DOHH2 (cell line): Measurements from ENCODE around the gene CAB39L.

Source experiments
- H3F3A ChIP-seq: fragments of 200-600 bp; sonication (generic), shearing (Covaris generic); 2 replicates; pipeline ENCODE4 v1.6.0; 2016; ENCODE audit warnings: antibody characterized with exemption, mild to moderate bottlenecking; ENCODE audit not compliant: control insufficient read depth, insufficient read depth
- H3K27ac ChIP-seq: fragments of 200-600 bp; sonication (generic); 2 replicates; pipeline ENCODE4 v1.5.1; 2014; ENCODE audit warnings: low read depth, mild to moderate bottlenecking, low read length, moderate library complexity
- H3K27me3 ChIP-seq: fragments of 200-600 bp; sonication (generic); 2 replicates; pipeline ENCODE4 v1.6.1; 2014; ENCODE audit warnings: mild to moderate bottlenecking, low read length, mixed read lengths; ENCODE audit not compliant: control insufficient read depth
- H3K36me3 ChIP-seq: fragments of 200-600 bp; sonication (generic); 2 replicates; pipeline ENCODE4 v1.6.1; 2014; ENCODE audit warnings: mild to moderate bottlenecking, low read length, moderate library complexity, mixed read lengths; ENCODE audit not compliant: control insufficient read depth
- H3K4me1 ChIP-seq: fragments of 200-600 bp; sonication (generic); 2 replicates; pipeline ENCODE4 v1.6.1; 2014; ENCODE audit warnings: mild to moderate bottlenecking, low read length, mixed read lengths; ENCODE audit not compliant: control insufficient read depth
- H3K4me2 ChIP-seq: fragments of 200-600 bp; sonication (generic); 2 replicates; pipeline ENCODE4 v1.6.0; 2014; ENCODE audit warnings: mild to moderate bottlenecking, low read length, moderate library complexity
- H3K4me3 ChIP-seq: fragments of 200-600 bp; sonication (generic); 2 replicates; pipeline ENCODE4 v1.5.1; 2014; ENCODE audit warnings: mild to moderate bottlenecking, low read length, mixed read lengths
- H3K79me2 ChIP-seq: fragments of 200-600 bp; sonication (generic); 2 replicates; pipeline ENCODE4 v1.6.1; 2014; ENCODE audit warnings: mild to moderate bottlenecking, low read length, mixed read lengths; ENCODE audit not compliant: control insufficient read depth
- H3K9me2 ChIP-seq: fragments of 200-600 bp; sonication (generic); replicated peaks from 2 replicates; pipeline ENCODE4 v1.6.1; 2014; ENCODE audit warnings: mild to moderate bottlenecking, low read length, mixed read lengths; ENCODE audit not compliant: control insufficient read depth
- H3K9me3 ChIP-seq: fragments of 200-600 bp; sonication (generic); 2 replicates; pipeline ENCODE4 v1.6.1; 2014; ENCODE audit warnings: antibody characterized with exemption, low read length, mixed read lengths; ENCODE audit not compliant: control insufficient read depth, insufficient read depth
- H4K20me1 ChIP-seq: fragments of 200-600 bp; sonication (generic); 2 replicates; pipeline ENCODE4 v1.6.0; 2014; ENCODE audit warnings: low read depth, mild to moderate bottlenecking, antibody characterized with exemption, low read length, moderate library complexity; ENCODE audit not compliant: control insufficient read depth, insufficient read depth
- EZH2phosphoT487 ChIP-seq: fragments of 200-600 bp; sonication (generic); IDR thresholded peaks from 2 replicates; pipeline ENCODE4 v1.6.1; 2017; ENCODE audit warnings: borderline replicate concordance, mild to moderate bottlenecking, antibody characterized with exemption, low read length, moderate library complexity, mixed read lengths
- TF ChIP-seq, protein P1 (sequence below): fragments of 200-600 bp; sonication (generic); IDR thresholded peaks from one replicate; pipeline ENCODE4 v1.5.1; 2014; ENCODE audit warnings: antibody characterized with exemption, mild to moderate bottlenecking, low read depth, low read length; ENCODE audit not compliant: poor library complexity, severe bottlenecking

Gene CAB39L

GRCh38 chr13:49411353-49411752 is 32.5 kb downstream of the CAB39L start:
- Histone ChIP-seq H3F3A (0 out of 2 replicates have a peak, but pooled peaks cover 2% of the 10 kb centered on the region), H3K27ac (no peak overlapping the region), H3K27me3 (no peaks in the 10 kb centered on the region), H3K4me3 (no peak overlapping the region), H4K20me1 (no peaks in the 10 kb centered on the region), H3K36me3 (no peaks in the 10 kb centered on the region), H3K4me1 (peaks cover 4% of the 10 kb centered on the region; the same call in 1 of the 2 replicates), H3K4me2 (no peak overlapping the region), H3K79me2 (no peaks in the 10 kb centered on the region), H3K9me3 (no peaks in the 10 kb centered on the region), H3K9me2 (no peaks in the 10 kb centered on the region)
- no peak for TF ChIP-seq EZH2phosphoT487
- TF ChIP-seq, protein P1, sequence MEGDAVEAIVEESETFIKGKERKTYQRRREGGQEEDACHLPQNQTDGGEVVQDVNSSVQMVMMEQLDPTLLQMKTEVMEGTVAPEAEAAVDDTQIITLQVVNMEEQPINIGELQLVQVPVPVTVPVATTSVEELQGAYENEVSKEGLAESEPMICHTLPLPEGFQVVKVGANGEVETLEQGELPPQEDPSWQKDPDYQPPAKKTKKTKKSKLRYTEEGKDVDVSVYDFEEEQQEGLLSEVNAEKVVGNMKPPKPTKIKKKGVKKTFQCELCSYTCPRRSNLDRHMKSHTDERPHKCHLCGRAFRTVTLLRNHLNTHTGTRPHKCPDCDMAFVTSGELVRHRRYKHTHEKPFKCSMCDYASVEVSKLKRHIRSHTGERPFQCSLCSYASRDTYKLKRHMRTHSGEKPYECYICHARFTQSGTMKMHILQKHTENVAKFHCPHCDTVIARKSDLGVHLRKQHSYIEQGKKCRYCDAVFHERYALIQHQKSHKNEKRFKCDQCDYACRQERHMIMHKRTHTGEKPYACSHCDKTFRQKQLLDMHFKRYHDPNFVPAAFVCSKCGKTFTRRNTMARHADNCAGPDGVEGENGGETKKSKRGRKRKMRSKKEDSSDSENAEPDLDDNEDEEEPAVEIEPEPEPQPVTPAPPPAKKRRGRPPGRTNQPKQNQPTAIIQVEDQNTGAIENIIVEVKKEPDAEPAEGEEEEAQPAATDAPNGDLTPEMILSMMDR, result no peak

DNA sequence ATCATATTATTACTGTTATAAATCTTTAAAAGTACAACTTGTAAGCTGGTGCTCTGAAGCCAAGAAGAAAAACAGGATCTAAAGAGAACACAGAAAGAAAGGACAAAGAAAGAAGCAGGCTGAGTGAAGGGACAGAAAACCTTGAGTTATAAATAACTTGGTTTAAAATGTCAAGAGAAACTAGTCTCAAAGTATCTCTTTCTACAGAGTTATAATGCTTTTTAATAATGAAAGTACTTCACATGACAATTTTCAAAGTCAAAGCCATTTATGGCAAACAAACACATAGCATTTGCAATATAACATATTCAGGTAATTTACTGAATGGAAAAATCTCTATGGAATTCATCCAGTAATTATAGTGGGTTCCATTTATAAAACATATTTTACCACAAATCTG is 33.4 kb downstream of the CAB39L start:
- Histone ChIP-seq H3K27me3 (no peaks in the 10 kb centered on the region), H3K79me2 (no peaks in the 10 kb centered on the region)
- TF ChIP-seq EZH2phosphoT487, result no peak
- TF ChIP-seq, protein P1, result no peak

GRCh38 chr13:49410006-49410405 is 33.9 kb downstream of the CAB39L start:
- no peaks in the 10 kb centered on the region for H3K36me3 ChIP-seq
- no peaks in the 10 kb centered on the region for H3K4me1 ChIP-seq
- no peaks in the 10 kb centered on the region for H4K20me1 ChIP-seq
- H3K79me2 ChIP-seq, result no peaks in the 10 kb centered on the region
- H3K4me3 ChIP-seq, result no peak overlapping the region
- H3K9me2 ChIP-seq, result no peaks in the 10 kb centered on the region
- H3K27me3 ChIP-seq, result no peaks in the 10 kb centered on the region
- no peak overlapping the region for H3K4me2 ChIP-seq
- TF ChIP-seq, protein P1, result no peak
- no peak for TF ChIP-seq EZH2phosphoT487
- no peak overlapping the region for H3K27ac ChIP-seq
- peaks cover 1% of the 10 kb centered on the region; the same call in 1 of the 2 replicates for H3K9me3 ChIP-seq
- H3F3A ChIP-seq, result 0 out of 2 replicates have a peak, but pooled peaks cover 2% of the 10 kb centered on the region

More for the DNA sequence above, 33.4 kb downstream of the CAB39L start:
- no peaks in the 10 kb centered on the region for H3K9me2 ChIP-seq
- H3K9me3 ChIP-seq, result no peaks in the 10 kb centered on the region
- no peaks in the 10 kb centered on the region for H3K36me3 ChIP-seq
- H4K20me1 ChIP-seq, result no peaks in the 10 kb centered on the region
- 0 out of 2 replicates have a peak, but pooled peaks cover 2% of the 10 kb centered on the region for H3F3A ChIP-seq
- no peak overlapping the region for H3K4me2 ChIP-seq
- H3K4me3 ChIP-seq, result no peak overlapping the region
- H3K4me1 ChIP-seq, result no peaks in the 10 kb centered on the region
- H3K27ac ChIP-seq, result no peak overlapping the region

DNA sequence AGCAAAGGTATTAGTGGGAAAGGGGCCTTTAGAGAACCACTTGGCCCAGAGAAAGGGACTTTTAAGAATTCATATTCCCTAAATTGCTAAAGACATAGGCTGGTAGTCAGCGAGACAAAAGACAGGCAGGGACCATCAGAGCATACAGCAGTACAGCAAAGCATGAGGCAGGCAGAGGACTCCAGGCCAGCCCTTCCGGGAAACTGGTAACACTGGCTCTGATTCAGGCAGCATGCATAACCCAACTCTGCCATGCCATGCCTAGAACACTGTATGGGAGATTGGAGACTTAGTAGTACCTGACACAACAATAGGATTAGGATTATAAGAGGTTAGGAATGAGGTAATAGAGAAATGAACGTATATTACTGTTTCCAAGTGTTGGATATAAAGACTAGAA is 34.9 kb downstream of the CAB39L start:
- H3K9me3 ChIP-seq, result peaks cover 6% of the 10 kb centered on the region; the same call in 1 of the 2 replicates
- H3K36me3 ChIP-seq, result no peaks in the 10 kb centered on the region
- H3K79me2 ChIP-seq, result no peaks in the 10 kb centered on the region
- H3K4me2 ChIP-seq, result no peak overlapping the region
- no peaks in the 10 kb centered on the region for H3K4me1 ChIP-seq
- no peaks in the 10 kb centered on the region for H3K9me2 ChIP-seq
- H3F3A ChIP-seq, result 0 out of 2 replicates have a peak, but pooled peaks cover 2% of the 10 kb centered on the region
- H4K20me1 ChIP-seq, result no peaks in the 10 kb centered on the region
- H3K4me3 ChIP-seq, result no peak overlapping the region
- no peak for TF ChIP-seq EZH2phosphoT487
- TF ChIP-seq, protein P1, result no peak
- H3K27me3 ChIP-seq, result no peaks in the 10 kb centered on the region
- H3K27ac ChIP-seq, result no peak overlapping the region
